Epithelial cell of esophagus (primary cell): ENCODE data around the gene TCAIM.

ENCODE experiments used
- DNase-seq: peaks from one replicate; pipeline ENCODE4 v3.0.0; 2010; ENCODE audit warnings: low read depth
- H3K4me3 ChIP-seq: 2 replicates; pipeline ENCODE4 v1.5.1; 2011; ENCODE audit warnings: mild to moderate bottlenecking, low read length, control low read depth
- TF ChIP-seq, protein P1 (sequence below): IDR thresholded peaks from 2 replicates; pipeline ENCODE4 v1.5.1; 2011; ENCODE audit warnings: low read depth, mild to moderate bottlenecking, low read length, control low read depth, inconsistent platforms; ENCODE audit not compliant: insufficient read depth; ENCODE audit errors: missing control alignments

Gene TCAIM

DNA sequence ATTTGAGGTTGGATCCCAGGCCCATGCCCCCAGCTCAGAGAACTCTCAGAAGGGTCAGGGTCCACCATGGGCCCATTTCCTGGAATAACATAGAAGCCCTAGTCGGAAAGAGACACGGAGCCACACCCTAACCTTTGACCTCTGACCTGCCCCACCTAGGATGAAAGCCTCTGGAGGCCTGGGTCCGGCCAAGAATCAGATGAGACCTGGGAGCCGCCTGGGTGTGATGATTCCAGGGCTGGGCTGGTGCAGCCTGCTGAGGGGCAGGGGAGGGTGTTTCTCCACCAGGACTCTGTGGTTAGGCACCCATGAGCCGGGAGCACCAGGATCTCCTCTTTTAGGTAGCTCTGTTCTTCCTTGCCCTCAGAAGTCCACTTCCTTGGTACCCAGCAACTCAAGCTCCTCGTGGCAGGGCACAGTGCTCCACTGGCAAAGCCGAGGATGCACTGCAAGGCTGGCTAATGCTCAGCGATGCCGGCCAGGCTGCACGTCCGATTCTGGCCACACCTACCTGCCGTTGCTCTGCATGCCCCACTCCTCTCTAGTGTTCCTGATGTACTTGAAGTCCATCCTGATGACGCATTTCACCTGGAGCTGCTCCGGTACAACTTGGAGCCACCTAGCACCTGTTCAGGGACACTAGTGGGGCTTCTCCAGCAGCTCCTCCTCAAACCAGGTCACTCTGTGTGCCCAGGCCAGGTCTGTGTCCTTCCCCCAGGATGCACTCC is 81.5 kb downstream of the TCAIM start:
- no peak overlapping the region for H3K4me3 ChIP-seq
- TF ChIP-seq, protein P1, sequence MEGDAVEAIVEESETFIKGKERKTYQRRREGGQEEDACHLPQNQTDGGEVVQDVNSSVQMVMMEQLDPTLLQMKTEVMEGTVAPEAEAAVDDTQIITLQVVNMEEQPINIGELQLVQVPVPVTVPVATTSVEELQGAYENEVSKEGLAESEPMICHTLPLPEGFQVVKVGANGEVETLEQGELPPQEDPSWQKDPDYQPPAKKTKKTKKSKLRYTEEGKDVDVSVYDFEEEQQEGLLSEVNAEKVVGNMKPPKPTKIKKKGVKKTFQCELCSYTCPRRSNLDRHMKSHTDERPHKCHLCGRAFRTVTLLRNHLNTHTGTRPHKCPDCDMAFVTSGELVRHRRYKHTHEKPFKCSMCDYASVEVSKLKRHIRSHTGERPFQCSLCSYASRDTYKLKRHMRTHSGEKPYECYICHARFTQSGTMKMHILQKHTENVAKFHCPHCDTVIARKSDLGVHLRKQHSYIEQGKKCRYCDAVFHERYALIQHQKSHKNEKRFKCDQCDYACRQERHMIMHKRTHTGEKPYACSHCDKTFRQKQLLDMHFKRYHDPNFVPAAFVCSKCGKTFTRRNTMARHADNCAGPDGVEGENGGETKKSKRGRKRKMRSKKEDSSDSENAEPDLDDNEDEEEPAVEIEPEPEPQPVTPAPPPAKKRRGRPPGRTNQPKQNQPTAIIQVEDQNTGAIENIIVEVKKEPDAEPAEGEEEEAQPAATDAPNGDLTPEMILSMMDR: no peak
- DNase-seq: no peak

DNA sequence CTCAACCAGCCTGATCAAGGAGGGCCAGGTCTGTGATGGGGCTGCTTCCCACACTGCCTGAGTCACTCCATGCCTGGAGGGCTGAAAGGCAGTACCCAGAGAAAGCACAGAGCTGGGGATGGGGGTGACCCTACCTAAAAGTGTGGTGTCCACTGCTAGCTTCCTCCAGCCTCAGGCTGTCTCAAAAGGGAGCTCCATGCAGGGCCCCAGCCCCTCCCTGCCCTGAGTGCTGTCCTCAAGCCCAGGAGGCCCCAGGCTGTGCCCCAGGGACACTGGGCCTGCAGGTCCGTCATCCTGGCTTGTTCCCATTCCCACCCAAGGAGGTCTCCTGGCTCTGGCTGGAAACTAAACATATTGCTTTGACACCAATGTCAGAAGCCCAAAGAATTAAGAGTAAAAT is 82.1 kb downstream of the TCAIM start:
- no peak overlapping the region for H3K4me3 ChIP-seq
- no peak for DNase-seq
- TF ChIP-seq, protein P1: no peak

DNA sequence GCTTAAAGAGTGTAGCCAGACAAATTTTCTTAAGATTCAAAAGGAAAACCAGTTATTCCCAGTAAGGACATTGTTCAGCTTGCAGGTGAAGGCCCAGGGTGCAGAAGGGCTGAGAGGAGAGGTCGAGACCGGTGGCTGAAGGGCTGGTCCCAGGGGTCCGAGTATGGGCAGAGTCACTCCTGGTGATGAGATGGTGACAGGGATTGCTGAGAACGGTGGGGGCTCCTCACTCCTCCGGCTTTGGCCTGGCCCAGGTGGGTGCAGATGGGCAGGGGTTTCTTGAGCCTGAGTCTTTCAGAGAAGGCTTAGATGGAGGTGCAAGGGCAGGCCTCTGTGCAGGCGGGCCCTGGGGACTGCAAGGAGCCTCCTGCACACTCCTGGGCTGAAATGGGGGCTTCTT is 82.7 kb downstream of the TCAIM start:
- no peak for DNase-seq
- no peak overlapping the region for H3K4me3 ChIP-seq
- TF ChIP-seq, protein P1: no peak

DNA sequence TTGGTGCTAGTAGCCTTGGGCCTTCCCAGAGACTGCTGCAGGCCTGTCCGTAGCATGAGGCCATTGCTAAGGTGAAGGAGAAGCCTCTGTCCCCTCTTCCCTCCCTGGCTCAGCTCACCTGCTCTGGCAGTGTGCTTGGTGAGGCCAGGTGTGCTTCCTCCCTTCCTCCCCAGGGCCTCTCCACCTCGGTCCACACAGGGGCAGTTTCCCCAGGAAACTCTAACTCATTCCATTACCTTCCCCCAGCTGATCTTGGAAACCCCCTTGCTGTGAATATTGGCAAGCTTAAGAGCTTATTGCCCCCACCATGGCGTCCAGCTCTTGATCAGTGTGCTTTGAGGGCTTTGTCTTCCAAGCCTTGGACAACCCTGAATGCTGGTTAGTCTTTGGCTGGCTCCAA is 86.2 kb downstream of the TCAIM start:
- TF ChIP-seq, protein P1: no peak
- no peak for DNase-seq
- no peak overlapping the region for H3K4me3 ChIP-seq

DNA sequence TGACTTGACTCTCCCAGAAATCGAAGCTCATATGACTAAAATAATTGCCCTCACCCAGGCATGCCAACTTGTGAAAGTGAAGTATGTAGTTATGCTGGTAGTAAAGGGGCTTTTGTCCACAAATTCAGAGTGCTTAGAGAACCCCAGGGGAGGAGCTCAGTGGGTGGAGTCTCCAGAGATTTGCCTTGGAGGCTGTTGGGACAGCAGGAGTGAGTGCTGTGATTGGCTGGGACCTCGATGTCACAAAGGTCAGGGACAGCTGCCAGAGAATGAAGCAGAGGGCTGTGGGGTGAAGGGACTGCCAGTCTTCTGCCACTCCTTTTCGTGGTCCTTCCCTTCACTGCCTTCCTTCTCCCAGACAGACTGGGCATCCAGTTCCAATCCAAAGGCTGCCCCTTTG is 89.1 kb downstream of the TCAIM start:
- no peak for DNase-seq
- H3K4me3 ChIP-seq: no peak overlapping the region
- TF ChIP-seq, protein P1: no peak

DNA sequence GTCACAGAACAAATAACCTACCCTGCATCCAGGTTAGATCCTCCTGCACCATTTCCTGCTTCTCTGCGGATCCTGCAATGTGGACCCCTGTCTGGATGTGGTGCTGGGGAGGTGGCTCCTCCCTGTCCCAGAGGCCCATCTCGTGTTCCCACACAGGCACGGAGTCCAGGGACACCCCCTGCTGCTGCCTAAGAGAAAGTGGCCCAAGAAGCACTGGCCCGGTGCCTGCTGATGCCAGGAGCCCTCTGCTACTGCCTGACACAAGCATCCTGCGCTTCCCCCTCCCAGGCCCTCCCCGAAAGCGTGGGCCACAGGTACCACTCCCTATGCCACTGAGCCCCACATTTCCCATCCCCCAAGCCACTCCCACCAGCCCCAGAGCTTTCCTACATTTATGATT is 90.3 kb downstream of the TCAIM start:
- no peak for DNase-seq

DNA sequence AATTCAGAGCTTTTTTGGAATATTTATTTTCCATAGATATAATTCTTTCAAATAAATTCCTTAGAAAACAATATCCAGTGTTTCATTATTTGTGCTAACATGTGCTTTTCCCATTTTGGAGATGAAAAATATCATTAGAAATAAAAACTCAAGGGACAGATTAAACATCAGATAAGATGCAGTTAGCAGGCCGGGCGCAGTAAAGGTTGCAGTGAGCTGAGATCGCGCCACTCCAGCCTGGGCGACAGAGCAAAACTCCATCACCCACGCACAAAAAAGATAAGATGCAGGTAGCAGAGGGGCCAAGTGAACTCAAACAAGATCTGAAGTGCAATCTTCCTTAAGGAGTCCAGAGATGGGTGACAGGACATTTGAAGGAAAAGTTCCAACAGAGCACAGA is 90.9 kb downstream of the TCAIM start:
- TF ChIP-seq, protein P1: no peak
- no peak overlapping the region for H3K4me3 ChIP-seq
- DNase-seq: no peak

More for the DNA sequence above, 90.3 kb downstream of the TCAIM start:
- no peak overlapping the region for H3K4me3 ChIP-seq
- TF ChIP-seq, protein P1: no peak
